ENCODE measurements around the gene BCR. TPM values are rescaled to one million over a fixed set of nuclear protein-coding genes. Genes with fewer than 3 reads are reported as not detected.

Gene BCR
- total and polyA plus RNA-seq, 2 donors (not counting 1 experiment from before 2014, with no cell fraction given): 30.2 to 46.4 TPM

GRCh38 chr22:23199159-23199558 lies 18.9 kb downstream of the BCR start:
- Histone ChIP-seq H3K27me3 (replicated peaks in 1 of 4; ENCODE audit: control extremely low read depth in 1 of 4, control insufficient read depth in 3 of 4, insufficient read depth in 4 of 4, low read length in 3 of 4) (no peaks in the 10 kb centered on the region), H3K36me3 (replicated peaks in 1 of 2; ENCODE audit: control extremely low read depth in 1 of 2, control insufficient read depth in 1 of 2, extremely low read depth in 1 of 2, insufficient read depth in 2 of 2, low read length in 1 of 2) (peaks cover 0 to 8% of the 10 kb centered on the region in 2 experiments), H3K4me2 (replicated peaks; ENCODE audit: low read depth, low read length, poor library complexity, severe bottlenecking) (no peak overlapping the region), H4K20me1 (ENCODE audit: control insufficient read depth, insufficient read depth, low read length, poor library complexity, severe bottlenecking) (peaks cover 37% of the 10 kb centered on the region), H3K9ac (ENCODE audit: low read length) (no peak overlapping the region), H3K4me3 (ENCODE audit: control extremely low read depth in 1 of 5, extremely low read depth in 1 of 5, insufficient read depth in 1 of 5, low read depth in 2 of 5, low read length in 4 of 5) (no peak overlapping the region), H3K27ac (ENCODE audit: low read length in 2 of 2) (no peak overlapping the region), H2AFZ (ENCODE audit: insufficient read depth, low read depth, low read length, poor library complexity, severe bottlenecking) (no peak overlapping the region), H3K9me3 (ENCODE audit: control extremely low read depth in 1 of 3, control insufficient read depth in 2 of 3, insufficient read depth in 1 of 3, low read length in 2 of 3) (no peaks in the 10 kb centered on the region), H3K4me1 (ENCODE audit: control insufficient read depth in 2 of 2, insufficient read depth in 2 of 2, low read length in 2 of 2) (no peaks in the 10 kb centered on the region), H3K79me2 (ENCODE audit: control insufficient read depth, insufficient read depth, low read length) (peaks cover 70% of the 10 kb centered on the region)
- 58% methylated on average over 8 of the region's 8 CpGs for WGBS (ENCODE audit: insufficient coverage)
- H3K4me3 Mint-ChIP-seq: no peak overlapping the region
- H3K4me1 Mint-ChIP-seq: peaks cover 18% of the 10 kb centered on the region
- ChIA-PET CTCF (no interaction called here), POLR2A (interaction anchor here (0.7 kb wide), 1 partner anchor 8 kb away, joined by 5 read pairs; no protein-coding TSS in a partner anchor)
- TF ChIP-seq EZH2 (IDR thresholded peaks at IDR 0.05; ENCODE audit: borderline replicate concordance, insufficient read depth, low read depth, low read length, poor library complexity, severe bottlenecking): no peak
- no peak for TF ChIP-seq CTCF (IDR thresholded peaks at IDR 0.05)
- no peaks in the 10 kb centered on the region for H3K9me3 Mint-ChIP-seq (ENCODE audit: insufficient read depth)
- H3K27me3 Mint-ChIP-seq: no peaks in the 10 kb centered on the region
- ATAC-seq (ENCODE audit: low read depth) (no peak), DNase-seq (no peak)
- no peak overlapping the region for H3K27ac Mint-ChIP-seq
- intact Hi-C loops (cut with micrococcal nuclease): no loop called here

DNA sequence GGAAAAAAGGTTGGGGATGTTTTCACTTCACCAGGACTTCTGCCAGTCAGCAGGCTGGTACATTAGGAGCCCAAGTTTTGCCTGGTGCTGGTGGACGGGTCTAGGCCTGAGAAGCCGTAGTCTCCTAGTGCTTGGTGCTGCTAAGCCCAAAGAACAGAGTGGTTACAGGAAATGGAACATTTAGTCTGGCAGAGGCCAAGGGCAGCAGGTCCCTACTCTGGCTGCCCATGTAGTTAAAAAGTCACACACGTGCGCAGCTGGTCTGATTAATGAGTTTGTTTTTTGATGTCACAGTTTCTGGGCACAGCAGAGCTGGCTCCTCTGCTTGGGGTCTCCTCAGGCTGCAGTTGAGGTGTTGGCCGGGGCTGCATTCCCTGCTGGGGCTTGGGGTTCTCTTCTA lies 20.6 kb downstream of the BCR start:
- POLR2A ChIA-PET: no interaction called here
- Histone ChIP-seq H4K20me1 (ENCODE audit: control insufficient read depth, insufficient read depth, low read length, poor library complexity, severe bottlenecking) (peaks cover 42% of the 10 kb centered on the region), H3K4me1 (ENCODE audit: control insufficient read depth in 2 of 2, insufficient read depth in 2 of 2, low read length in 2 of 2) (no peaks in the 10 kb centered on the region), H3K36me3 (replicated peaks in 1 of 2; ENCODE audit: control extremely low read depth in 1 of 2, control insufficient read depth in 1 of 2, extremely low read depth in 1 of 2, insufficient read depth in 2 of 2, low read length in 1 of 2) (peaks cover 0 to 8% of the 10 kb centered on the region in 2 experiments), H3K4me3 (ENCODE audit: control extremely low read depth in 1 of 5, extremely low read depth in 1 of 5, insufficient read depth in 1 of 5, low read depth in 2 of 5, low read length in 4 of 5) (no peak overlapping the region), H3K9me3 (ENCODE audit: control extremely low read depth in 1 of 3, control insufficient read depth in 2 of 3, insufficient read depth in 1 of 3, low read length in 2 of 3) (no peaks in the 10 kb centered on the region), H3K79me2 (ENCODE audit: control insufficient read depth, insufficient read depth, low read length) (peaks cover 65% of the 10 kb centered on the region), H3K9ac (ENCODE audit: low read length) (no peak overlapping the region), H3K27ac (ENCODE audit: low read length in 2 of 2) (no peak overlapping the region), H3K27me3 (replicated peaks in 1 of 4; ENCODE audit: control extremely low read depth in 1 of 4, control insufficient read depth in 3 of 4, insufficient read depth in 4 of 4, low read length in 3 of 4) (no peaks in the 10 kb centered on the region), H3K4me2 (replicated peaks; ENCODE audit: low read depth, low read length, poor library complexity, severe bottlenecking) (no peak overlapping the region), H2AFZ (ENCODE audit: insufficient read depth, low read depth, low read length, poor library complexity, severe bottlenecking) (no peak overlapping the region)
- Mint-ChIP-seq H3K4me1 (peaks cover 18% of the 10 kb centered on the region), H3K27me3 (no peaks in the 10 kb centered on the region), H3K9me3 (ENCODE audit: insufficient read depth) (no peaks in the 10 kb centered on the region), H3K4me3 (no peak overlapping the region), H3K27ac (peak overlapping the region; percentile 20)
- 70% methylated on average over 5 of the region's 5 CpGs for WGBS (ENCODE audit: insufficient coverage)
- no peak for ATAC-seq (ENCODE audit: low read depth)
- CTCF ChIA-PET: interaction anchor here (1.3 kb wide), 1 partner anchor 81 kb away, joined by 3 read pairs; no protein-coding TSS in a partner anchor
- intact Hi-C loops (cut with micrococcal nuclease): no loop called here
- no peak for TF ChIP-seq EZH2 (IDR thresholded peaks at IDR 0.05; ENCODE audit: borderline replicate concordance, insufficient read depth, low read depth, low read length, poor library complexity, severe bottlenecking)
- no peak for TF ChIP-seq CTCF (IDR thresholded peaks at IDR 0.05)
- no peak for DNase-seq

Measured in B cell (primary cell).